PC-3 (cell line): Measurements from ENCODE around the gene HOXD11. TPM values are rescaled to one million over a fixed set of nuclear protein-coding genes. Genes with fewer than 3 reads are reported as not detected.
A peak's percentile ranks its signal among the peaks of the same experiment; 100 is the strongest.

Experiments used
- ATAC-seq: fragments of 200-7000 bp; cut with Tn5 transposase; 2 replicates; pipeline ENCODE4 v1.9.1; 2020; ENCODE audit warnings: mild to moderate bottlenecking, moderate library complexity
- BruUV-seq: library from RNA; stranded (reverse); fragments of 400-500 nt; replicated peaks from 2 replicates; lab custom pipeline; 2021; lab: Mats Ljungman, UMichigan
- CTCF ChIA-PET: fragments of 300-600 bp; sonication (Branson Sonifier 250); formaldehyde crosslinking; loops from one replicate; lab custom pipeline; 2022; ENCODE audit warnings: antibody characterized with exemption; lab: Charles Lee
- POLR2A ChIA-PET: fragments of 300-600 bp; sonication (Branson Sonifier 250); formaldehyde crosslinking; loops from one replicate; lab custom pipeline; 2022; ENCODE audit warnings: antibody characterized with exemption; ENCODE audit not compliant: unreplicated experiment; lab: Charles Lee
- DNase-seq: peaks from one replicate; pipeline ENCODE4 v3.0.0-alpha.2; 2015
- H2AFZ ChIP-seq: fragments of 300-600 bp; sonication (generic); 2 replicates; pipeline ENCODE4 v1.6.0; 2016; ENCODE audit warnings: antibody characterized with exemption, low read length
- H3F3A ChIP-seq: fragments of 300-600 bp; sonication (generic); one replicate; pipeline ENCODE4 v1.6.0; 2017; ENCODE audit warnings: antibody characterized with exemption, low read length, control low read depth, mild to moderate bottlenecking; ENCODE audit not compliant: unreplicated experiment
- H3K27ac ChIP-seq: fragments of 300-600 bp; sonication (generic); 2 replicates; pipeline ENCODE4 v1.5.1; 2016; ENCODE audit warnings: mild to moderate bottlenecking, low read length
- H3K27me3 ChIP-seq: fragments of 300-600 bp; sonication (generic); 2 replicates; pipeline ENCODE4 v1.6.1; 2016; ENCODE audit warnings: low read length, mixed read lengths
- H3K36me3 ChIP-seq: fragments of 300-600 bp; sonication (generic); 2 replicates; pipeline ENCODE4 v1.6.1; 2016; ENCODE audit warnings: low read depth, mixed run types, low read length, mixed read lengths
- H3K4me1 ChIP-seq: fragments of 300-600 bp; sonication (generic); 2 replicates; pipeline ENCODE4 v1.5.1; 2016; ENCODE audit warnings: low read length; ENCODE audit not compliant: insufficient read depth
- H3K4me2 ChIP-seq: fragments of 300-600 bp; sonication (generic); 2 replicates; pipeline ENCODE4 v1.6.0; 2016; ENCODE audit warnings: low read length
- H3K4me3 ChIP-seq: fragments of 300-600 bp; sonication (generic); 2 replicates; pipeline ENCODE4 v1.5.1; 2016; ENCODE audit warnings: mild to moderate bottlenecking, low read length, mixed read lengths
- H3K79me2 ChIP-seq: fragments of 300-600 bp; sonication (generic); 2 replicates; pipeline ENCODE4 v1.6.1; 2017; ENCODE audit warnings: low read length, mixed read lengths
- H3K9ac ChIP-seq: fragments of 300-600 bp; sonication (generic); 2 replicates; pipeline ENCODE4 v1.6.0; 2016; ENCODE audit warnings: mild to moderate bottlenecking, low read length
- H3K9me2 ChIP-seq: fragments of 300-600 bp; sonication (generic); replicated peaks from 2 replicates; pipeline ENCODE4 v1.6.1; 2016; ENCODE audit warnings: mixed run types, low read length, mixed read lengths
- H3K9me3 ChIP-seq: fragments of 300-600 bp; sonication (generic); 2 replicates; pipeline ENCODE4 v1.6.1; 2016; ENCODE audit warnings: low read length, mixed read lengths
- H4K20me1 ChIP-seq: fragments of 300-600 bp; sonication (generic); 2 replicates; pipeline ENCODE4 v1.6.1; 2016; ENCODE audit warnings: low read length, mixed read lengths
- EZH2 ChIP-seq: fragments of 300-600 bp; sonication (generic); IDR thresholded peaks from one replicate; pipeline ENCODE4 v1.6.1; 2017; ENCODE audit warnings: antibody characterized with exemption, mild to moderate bottlenecking, low read length; ENCODE audit not compliant: unreplicated experiment
- EZH2phosphoT487 ChIP-seq: fragments of 300-600 bp; sonication (generic); IDR thresholded peaks from 2 replicates; pipeline ENCODE4 v1.6.1; 2018; ENCODE audit warnings: mild to moderate bottlenecking, antibody characterized with exemption, low read length, borderline replicate concordance
- intact Hi-C: fragments of 100-400 bp; cut with micrococcal nuclease; formaldehyde crosslinking; loops from 2 replicates; pipeline ENCODE4 v1.9.0; 2023
- total RNA-seq: library from RNA; depleted of rRNA; stranded (reverse); fragments of >200 nt; gene quantifications from 2 replicates; pipeline ENCODE4 v1.2.3, GENCODE V29; 2014
- TF ChIP-seq, protein P1 (sequence below): fragments of 300-600 bp; sonication (generic); conservative IDR thresholded peaks from 2 replicates; pipeline ENCODE4 v1.5.1; 2017; ENCODE audit warnings: antibody characterized with exemption, low read depth, mild to moderate bottlenecking, low read length

The HOXD11 gene
- total RNA-seq, 1 experiment from 2014 or later, result not detected

DNA sequence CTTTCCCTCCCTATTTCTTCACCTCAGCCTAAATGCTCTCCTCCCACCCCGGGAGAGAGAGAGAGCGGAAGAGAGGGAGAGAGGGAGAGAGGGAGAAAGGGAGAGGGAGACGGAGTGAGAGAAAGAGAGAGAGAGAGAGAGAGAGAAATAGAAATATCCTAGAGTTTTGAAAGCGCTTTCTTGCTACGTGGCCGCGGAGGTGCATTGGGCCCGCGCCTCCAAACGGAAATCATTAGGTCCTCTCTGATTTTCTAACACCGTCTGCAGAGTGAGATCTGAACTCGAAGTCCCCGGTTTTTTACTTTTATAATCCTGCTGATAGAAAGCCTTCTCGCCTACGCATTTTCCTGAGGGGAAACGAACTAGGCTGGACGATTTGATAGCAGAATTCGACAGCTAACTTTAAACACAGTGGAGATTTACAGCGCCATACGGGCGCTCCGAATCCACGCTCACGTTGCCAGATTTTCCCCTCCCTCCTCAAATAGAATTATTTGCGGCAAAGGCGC lies 22.4 kb upstream of the HOXD11 start:
- DNase-seq (no peak), ATAC-seq (no peak)
- Histone ChIP-seq H4K20me1 (no peaks in the 10 kb centered on the region), H2AFZ (no peak overlapping the region), H3K27me3 (peaks cover 36% of the 10 kb centered on the region), H3K4me3 (no peak overlapping the region), H3K79me2 (no peaks in the 10 kb centered on the region), H3K36me3 (no peaks in the 10 kb centered on the region), H3K9ac (no peak overlapping the region), H3K9me3 (no peaks in the 10 kb centered on the region), H3F3A (no peaks in the 10 kb centered on the region), H3K4me2 (no peak overlapping the region), H3K4me1 (peaks cover 12% of the 10 kb centered on the region), H3K9me2 (no peaks in the 10 kb centered on the region), H3K27ac (no peak overlapping the region)
- POLR2A ChIA-PET, result no interaction called here
- intact Hi-C loops, result loop anchor here (5.0 kb wide), 2 partner anchors 82 to 242 kb away; partner anchors contain the start of gene LNPK
- BruUV-seq, result no TSS peak
- TF ChIP-seq EZH2phosphoT487, result no peak
- TF ChIP-seq, protein P1, sequence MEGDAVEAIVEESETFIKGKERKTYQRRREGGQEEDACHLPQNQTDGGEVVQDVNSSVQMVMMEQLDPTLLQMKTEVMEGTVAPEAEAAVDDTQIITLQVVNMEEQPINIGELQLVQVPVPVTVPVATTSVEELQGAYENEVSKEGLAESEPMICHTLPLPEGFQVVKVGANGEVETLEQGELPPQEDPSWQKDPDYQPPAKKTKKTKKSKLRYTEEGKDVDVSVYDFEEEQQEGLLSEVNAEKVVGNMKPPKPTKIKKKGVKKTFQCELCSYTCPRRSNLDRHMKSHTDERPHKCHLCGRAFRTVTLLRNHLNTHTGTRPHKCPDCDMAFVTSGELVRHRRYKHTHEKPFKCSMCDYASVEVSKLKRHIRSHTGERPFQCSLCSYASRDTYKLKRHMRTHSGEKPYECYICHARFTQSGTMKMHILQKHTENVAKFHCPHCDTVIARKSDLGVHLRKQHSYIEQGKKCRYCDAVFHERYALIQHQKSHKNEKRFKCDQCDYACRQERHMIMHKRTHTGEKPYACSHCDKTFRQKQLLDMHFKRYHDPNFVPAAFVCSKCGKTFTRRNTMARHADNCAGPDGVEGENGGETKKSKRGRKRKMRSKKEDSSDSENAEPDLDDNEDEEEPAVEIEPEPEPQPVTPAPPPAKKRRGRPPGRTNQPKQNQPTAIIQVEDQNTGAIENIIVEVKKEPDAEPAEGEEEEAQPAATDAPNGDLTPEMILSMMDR, result no peak
- no peak for TF ChIP-seq EZH2
- CTCF ChIA-PET, result no interaction called here

DNA sequence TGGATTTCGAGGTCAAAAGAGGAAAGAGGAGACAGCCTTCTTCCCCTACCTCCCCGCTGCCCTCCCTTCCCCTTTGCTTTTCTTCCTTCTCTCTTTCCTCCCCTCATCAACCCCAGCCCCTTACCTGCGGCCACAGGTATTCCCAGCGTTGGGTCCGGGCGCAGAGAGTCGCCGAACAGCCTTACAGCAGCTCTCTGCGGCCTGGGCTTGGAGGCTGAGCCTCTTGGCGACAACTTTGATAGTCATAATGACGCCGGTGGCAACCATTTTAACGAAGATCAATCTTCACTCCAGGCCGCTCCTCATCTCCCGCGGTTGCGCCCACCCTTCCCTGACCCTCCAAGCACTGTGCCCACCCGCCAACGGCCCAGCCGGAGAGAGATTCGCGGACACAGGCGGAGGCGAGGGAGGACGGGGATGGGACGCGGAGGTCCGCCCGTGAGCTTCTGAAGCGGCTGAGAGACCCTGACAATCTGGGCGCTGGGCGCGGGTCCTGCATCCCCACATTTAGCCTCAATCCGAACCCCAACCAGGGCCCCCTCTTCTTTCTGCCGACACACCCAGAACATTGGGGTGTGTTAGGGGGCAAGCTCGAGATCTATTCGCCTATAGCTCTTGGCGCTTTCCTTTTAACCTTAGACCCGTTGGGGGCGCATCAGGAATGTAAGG lies 21.8 kb upstream of the HOXD11 start:
- POLR2A ChIA-PET, result no interaction called here
- H3K4me3 ChIP-seq, result no peak overlapping the region; the same call in 1 of the 2 replicates
- no peak overlapping the region for H3K27ac ChIP-seq
- H3K9me2 ChIP-seq, result no peaks in the 10 kb centered on the region
- H2AFZ ChIP-seq, result peak overlapping the region; percentile 60; the same call in 1 of the 2 replicates
- TF ChIP-seq EZH2 (no peak), EZH2phosphoT487 (no peak)
- TF ChIP-seq, protein P1, result no peak
- ATAC-seq (no peak), DNase-seq (no peak)
- H3K79me2 ChIP-seq, result no peaks in the 10 kb centered on the region
- H3K27me3 ChIP-seq, result peaks cover 41% of the 10 kb centered on the region
- H3K9ac ChIP-seq, result no peak overlapping the region
- intact Hi-C loops, result loop anchor here (5.0 kb wide), 2 partner anchors 83 to 243 kb away; partner anchors contain the start of gene LNPK
- BruUV-seq, result no TSS peak
- CTCF ChIA-PET, result interaction anchor here (0.8 to 1.1 kb wide), 2 partner anchors 391 to 395 kb away, joined by 3 to 5 read pairs; no protein-coding TSS in a partner anchor
- H3K9me3 ChIP-seq, result no peaks in the 10 kb centered on the region
- H3K36me3 ChIP-seq, result no peaks in the 10 kb centered on the region
- H4K20me1 ChIP-seq, result no peaks in the 10 kb centered on the region
- 0 out of 2 replicates have a peak overlapping the region, but pooled peaks have one; percentile 81 for H3K4me2 ChIP-seq
- no peaks in the 10 kb centered on the region for H3F3A ChIP-seq
- H3K4me1 ChIP-seq, result peaks cover 12% of the 10 kb centered on the region
